NOMO-1 treated with dmso at 0.1 percent for 144 hours (cell line): ENCODE data around the gene LPIN3.
"Not testable (repeated sequence)": the region's sequence is repeated elsewhere in the genome, so short reads cannot be mapped to it uniquely, and the experiment has no call there.

Source experiments
- DNase-seq: peaks from one replicate; lab custom pipeline; 2025; ENCODE audit not compliant: unreplicated experiment; lab: John Stamatoyannopoulos, UW

LPIN3 gene

GRCh38 chr20:41340327-41341055, at the start of gene LPIN3:
LPIN3 (plus strand) TSS chr20:41340821; CDS start chr20:41345804, 4,983 bp downstream.
- DNase-seq, result peak; percentile 12

- no peak for DNase-seq
These were observed 47.2 kb upstream of the LPIN3 start for GRCh38 chr20:41293269-41294037.

- no peak for DNase-seq
These were observed 40.7 kb upstream of the LPIN3 start for GRCh38 chr20:41299899-41300298.

- DNase-seq, result no peak
These were observed 40.2 kb upstream of the LPIN3 start for GRCh38 chr20:41300383-41300782.

DNA sequence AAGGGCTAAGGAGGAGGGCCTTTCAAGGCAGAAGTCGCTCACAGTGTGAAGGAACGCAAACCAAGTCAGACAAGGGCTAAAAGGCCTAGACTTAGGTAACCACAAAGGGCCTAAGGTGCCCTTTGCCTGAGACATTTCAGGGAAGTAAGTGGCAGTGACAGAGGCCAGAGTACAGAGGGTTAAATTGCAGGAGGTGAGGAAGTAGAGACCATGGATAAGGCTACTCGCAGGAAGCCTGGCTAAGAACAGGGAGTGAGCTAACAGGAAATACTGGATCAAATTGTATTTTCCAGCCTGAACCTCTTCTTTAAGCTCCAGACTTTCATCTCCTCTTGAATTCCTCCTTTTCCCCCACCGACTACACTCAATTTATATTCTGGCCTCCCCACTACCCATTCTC, 39.7 kb upstream of the LPIN3 start:
- no peak for DNase-seq

GRCh38 chr20:41304002-41304401, 36.6 kb upstream of the LPIN3 start:
- DNase-seq, result peak; percentile 19

- DNase-seq, result no peak
These were observed 36.1 kb upstream of the LPIN3 start for GRCh38 chr20:41304424-41305079.

DNA sequence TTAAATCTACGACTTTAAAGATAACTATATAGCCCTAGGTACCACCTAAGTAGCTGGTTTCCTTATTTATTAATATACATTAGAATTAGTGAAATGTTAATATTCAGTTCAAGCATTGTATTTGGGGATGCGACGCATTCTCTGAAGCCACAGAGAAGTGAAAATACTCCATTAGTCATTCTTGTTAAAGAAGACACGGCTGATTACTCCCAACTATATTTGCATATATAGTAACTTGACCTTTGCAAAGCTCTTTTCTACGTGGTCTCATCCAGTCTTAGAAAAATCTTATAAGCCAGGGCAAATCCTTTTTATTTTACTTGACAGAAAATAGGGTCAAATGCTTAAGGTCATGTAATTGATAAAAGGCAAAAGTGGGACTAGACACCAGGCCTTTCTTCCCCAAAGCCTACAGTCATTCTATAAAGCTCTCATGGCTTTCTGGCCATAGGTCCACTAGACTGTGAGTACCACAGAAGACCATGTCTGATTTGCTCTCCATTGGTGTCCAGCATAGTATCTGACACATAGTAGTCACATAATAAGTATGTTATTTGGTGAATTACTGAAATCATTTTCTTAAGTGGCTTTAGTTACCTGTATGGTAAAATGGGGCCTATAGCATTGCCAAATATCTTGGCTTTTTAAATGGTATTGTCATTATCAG, 34.4 kb upstream of the LPIN3 start:
- DNase-seq, result no peak

- DNase-seq, result no peak
These were observed 33.6 kb upstream of the LPIN3 start for GRCh38 chr20:41307021-41307420.

GRCh38 chr20:41308290-41308711, 32.3 kb upstream of the LPIN3 start:
- DNase-seq, result no peak

DNA sequence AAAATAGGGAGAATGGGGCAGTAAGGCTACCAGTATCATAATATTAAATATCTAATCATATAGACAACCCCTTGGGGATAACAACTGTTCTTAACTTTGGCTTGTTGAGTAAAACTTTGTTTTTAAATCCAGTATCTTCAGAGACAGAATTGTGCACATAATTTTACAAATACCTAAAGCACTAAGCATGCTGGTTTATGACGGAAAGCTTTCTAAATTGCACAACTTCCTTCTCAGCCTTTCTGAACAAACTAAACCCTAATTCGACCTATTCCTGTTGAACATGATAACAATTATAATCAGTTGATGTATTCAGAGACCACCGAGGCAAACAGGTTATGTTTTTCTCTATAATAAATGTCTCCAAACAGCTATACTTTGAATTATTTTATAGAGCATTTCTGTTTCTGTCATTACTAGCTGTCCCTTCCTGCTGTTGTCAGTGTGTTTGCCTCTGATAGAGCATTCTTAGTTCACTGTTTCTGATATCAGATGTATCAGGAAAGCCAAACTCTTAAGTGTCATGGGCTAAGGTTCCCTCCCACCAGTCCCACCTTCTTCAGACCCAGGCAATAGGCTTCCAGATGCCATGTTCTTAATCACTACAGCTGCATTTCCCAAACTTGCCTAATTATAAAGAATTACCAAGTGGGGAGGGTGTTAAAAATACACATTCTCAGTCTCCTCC, 31.8 kb upstream of the LPIN3 start:
- DNase-seq, result peak; percentile 6

DNA sequence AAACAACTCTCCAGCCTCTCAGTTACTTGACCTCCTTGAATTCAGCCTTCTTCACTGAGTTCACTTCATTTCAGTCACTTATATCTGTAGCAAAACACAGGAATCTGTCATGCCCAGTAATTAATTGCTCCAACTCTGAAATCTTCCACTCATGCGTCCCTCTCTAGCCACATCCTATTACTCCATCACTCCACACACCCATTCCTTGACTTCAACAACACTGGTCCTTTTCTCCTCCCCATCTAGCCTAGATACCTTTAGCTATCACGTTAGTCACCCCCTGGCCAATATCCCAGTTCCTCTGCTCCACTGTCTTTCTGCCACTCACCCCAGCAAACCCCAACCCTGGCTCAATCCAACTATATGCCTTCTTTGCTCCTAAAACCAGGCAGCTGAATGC, 30.8 kb upstream of the LPIN3 start:
- no peak for DNase-seq

DNA sequence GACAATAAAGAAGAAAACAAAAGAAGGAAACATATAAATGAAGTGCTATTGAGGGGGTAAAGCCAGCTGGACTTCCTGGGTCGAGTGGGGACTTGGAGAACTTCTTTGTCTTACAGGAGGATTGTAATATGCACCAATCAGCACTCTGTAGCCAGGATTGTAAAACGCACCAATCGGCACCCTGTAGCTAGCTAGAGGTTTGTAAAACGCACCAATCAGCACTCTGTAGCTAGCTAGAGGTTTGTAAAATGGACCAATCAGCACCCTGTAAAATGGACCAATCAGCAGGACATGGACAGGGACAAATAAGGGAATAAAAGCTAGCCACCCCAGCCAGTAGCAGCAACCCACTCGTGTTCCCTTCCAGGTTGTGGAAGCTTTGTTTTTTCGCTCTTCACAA, 28.6 kb upstream of the LPIN3 start:
- DNase-seq, result not testable (repeated sequence)

DNA sequence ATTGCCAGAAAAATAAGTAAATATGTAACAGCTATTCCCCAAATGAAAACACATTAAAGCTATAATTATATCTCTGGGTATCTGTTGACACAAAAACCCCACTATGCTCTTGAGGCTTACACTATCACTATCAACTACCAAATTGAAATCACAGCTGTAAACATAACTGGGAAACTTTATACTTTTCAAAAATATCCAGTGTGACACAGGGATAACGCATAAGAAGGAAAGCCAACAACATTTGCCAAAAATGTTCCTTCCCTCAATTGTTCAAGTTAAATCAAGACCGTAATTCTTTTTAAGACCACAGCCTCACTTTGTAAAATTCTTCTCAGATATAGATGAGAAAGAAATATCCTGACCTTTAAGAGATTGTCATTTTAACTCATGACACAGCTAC, 26.2 kb upstream of the LPIN3 start:
- no peak for DNase-seq

- DNase-seq, result no peak
These were observed 24.6 kb upstream of the LPIN3 start for GRCh38 chr20:41316051-41316450.

DNA sequence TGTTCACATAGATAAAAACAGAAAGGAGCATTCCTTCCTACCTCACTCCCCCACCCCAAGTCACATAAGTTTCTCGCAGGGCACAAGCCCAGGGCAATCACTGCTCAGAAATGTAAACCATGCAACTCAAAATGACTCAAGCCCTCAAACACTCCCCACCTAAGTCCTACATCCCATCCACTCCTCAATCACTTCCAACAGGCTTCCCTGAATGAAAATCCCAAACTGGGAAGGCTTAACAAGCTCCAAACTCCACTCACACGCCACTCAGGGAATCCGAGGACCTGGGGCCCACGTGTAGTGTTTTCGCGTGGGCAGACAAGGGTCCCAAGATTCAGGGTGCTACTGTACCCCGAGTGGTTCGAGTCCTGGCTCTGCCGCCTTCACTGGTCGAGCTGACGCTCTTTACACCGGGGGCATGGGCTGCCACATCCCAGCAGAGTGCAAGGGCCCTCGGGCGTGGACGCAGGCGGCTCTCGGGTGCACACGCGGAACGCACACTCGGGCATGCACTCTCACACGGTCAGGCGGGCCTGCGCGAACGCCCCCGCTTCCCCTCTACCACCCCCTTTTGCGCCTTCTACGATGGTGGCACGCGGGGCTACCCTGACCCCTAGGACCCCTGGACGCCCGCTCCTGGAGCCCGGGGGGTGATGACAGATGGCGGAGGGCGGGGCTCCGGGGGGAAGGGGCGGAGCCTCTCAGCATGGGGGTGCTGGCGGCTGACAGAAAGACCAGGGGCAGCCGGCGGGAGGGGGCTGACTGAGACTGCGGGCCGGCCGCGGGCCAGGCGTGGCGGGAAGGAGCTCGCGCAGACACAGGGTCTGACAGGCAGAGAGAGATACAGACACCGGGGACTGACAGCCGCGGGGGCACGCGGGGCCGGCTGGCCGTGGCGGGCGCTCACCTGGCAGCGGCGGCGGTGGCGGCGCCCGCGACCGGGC, 23.7 kb upstream of the LPIN3 start:
- peak; percentile 46 for DNase-seq

DNA sequence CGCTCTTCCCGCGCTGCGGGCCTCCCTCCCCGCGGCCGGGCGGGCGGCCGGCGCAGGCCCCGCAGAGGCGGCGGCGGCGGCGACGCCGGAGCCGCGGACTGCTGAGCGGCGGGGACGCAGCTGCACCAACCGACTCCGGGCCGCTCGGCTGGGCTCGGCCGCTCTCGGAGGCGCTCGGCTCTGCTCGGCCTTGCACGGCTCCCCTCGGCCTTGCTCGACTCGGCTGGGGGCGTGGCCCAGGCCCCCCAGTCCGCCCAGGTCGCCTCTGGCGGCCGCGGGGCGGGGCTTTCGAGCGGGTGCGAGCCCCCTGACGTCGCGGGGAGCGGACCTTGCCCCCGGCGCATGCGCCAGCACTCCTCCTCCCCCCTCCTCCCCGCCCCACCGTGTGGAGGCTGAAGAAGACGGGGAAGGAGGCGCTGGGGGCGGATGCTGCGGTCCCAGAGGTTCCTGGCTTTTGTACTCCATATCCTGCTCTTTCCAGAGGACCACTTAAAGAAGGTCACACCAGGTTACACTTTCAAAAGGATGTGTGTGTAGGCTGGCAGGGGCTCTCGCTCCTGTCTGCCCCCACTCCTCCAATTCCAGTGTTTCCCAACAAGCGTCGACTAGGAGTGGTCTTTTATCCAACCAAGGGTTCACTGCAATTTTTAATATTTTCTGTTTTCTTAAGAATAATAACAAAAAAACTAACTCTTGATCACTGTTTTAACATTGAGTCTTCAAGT, 22.9 kb upstream of the LPIN3 start, which contains the start of gene ZHX3:
ZHX3 (minus strand) TSS at position 186 of the 725 bp plus-strand sequence. CDS start 112,815 bp downstream, outside the sequence.
- peak; percentile 94 for DNase-seq

GRCh38 chr20:41318271-41318649, 22.4 kb upstream of the LPIN3 start:
- no peak for DNase-seq

- no peak for DNase-seq
These were observed 20.2 kb upstream of the LPIN3 start for GRCh38 chr20:41320441-41320840.
